Measurements from ENCODE around the gene ANKMY1.

Gene ANKMY1

GRCh38 chr2:240450532-240451107 is 107.2 kb downstream of the ANKMY1 start:
- Mint-ChIP-seq H3K4me1 (ENCODE audit: low read depth) (no peaks in the 10 kb centered on the region), H3K4me3 (no peak overlapping the region), H3K27ac (no peak overlapping the region), H3K9me3 (no peaks in the 10 kb centered on the region), H3K36me3 (ENCODE audit: low read depth) (no peaks in the 10 kb centered on the region), H3K27me3 (peaks cover 65% of the 10 kb centered on the region)
- intact Hi-C loops (cut with micrococcal nuclease): no loop called here

GRCh38 chr2:240449764-240450531 is 107.8 kb downstream of the ANKMY1 start:
- Mint-ChIP-seq H3K9me3 (no peaks in the 10 kb centered on the region), H3K4me3 (no peak overlapping the region), H3K36me3 (ENCODE audit: low read depth) (no peaks in the 10 kb centered on the region), H3K4me1 (ENCODE audit: low read depth) (no peaks in the 10 kb centered on the region), H3K27me3 (peaks cover 62% of the 10 kb centered on the region), H3K27ac (no peak overlapping the region)
- intact Hi-C loops (cut with micrococcal nuclease): no loop called here

GRCh38 chr2:240448387-240449274 is 109.2 kb downstream of the ANKMY1 start:
- H3K27me3 Mint-ChIP-seq: peaks cover 49% of the 10 kb centered on the region

GRCh38 chr2:240447934-240448333 is 109.9 kb downstream of the ANKMY1 start:
- no peaks in the 10 kb centered on the region for H3K9me3 Mint-ChIP-seq

More at GRCh38 chr2:240448387-240449274, 109.2 kb downstream of the ANKMY1 start:
- Mint-ChIP-seq H3K9me3 (no peaks in the 10 kb centered on the region), H3K4me1 (ENCODE audit: low read depth) (no peaks in the 10 kb centered on the region), H3K27ac (no peak overlapping the region), H3K36me3 (ENCODE audit: low read depth) (no peaks in the 10 kb centered on the region), H3K4me3 (no peak overlapping the region)
- intact Hi-C loops (cut with micrococcal nuclease): no loop called here

GRCh38 chr2:240447331-240447730 is 110.5 kb downstream of the ANKMY1 start:
- Mint-ChIP-seq H3K36me3 (ENCODE audit: low read depth) (no peaks in the 10 kb centered on the region), H3K27me3 (peaks cover 44% of the 10 kb centered on the region), H3K4me3 (no peak overlapping the region), H3K27ac (no peak overlapping the region), H3K4me1 (ENCODE audit: low read depth) (no peaks in the 10 kb centered on the region), H3K9me3 (no peaks in the 10 kb centered on the region)
- intact Hi-C loops (cut with micrococcal nuclease): no loop called here

More at GRCh38 chr2:240447934-240448333, 109.9 kb downstream of the ANKMY1 start:
- no peak overlapping the region for H3K27ac Mint-ChIP-seq
- intact Hi-C loops (cut with micrococcal nuclease): no loop called here
- no peak overlapping the region for H3K4me3 Mint-ChIP-seq
- peaks cover 48% of the 10 kb centered on the region for H3K27me3 Mint-ChIP-seq
- no peaks in the 10 kb centered on the region for H3K4me1 Mint-ChIP-seq (ENCODE audit: low read depth)
- no peaks in the 10 kb centered on the region for H3K36me3 Mint-ChIP-seq (ENCODE audit: low read depth)

- no peak overlapping the region for H3K4me3 Mint-ChIP-seq
- no peaks in the 10 kb centered on the region for H3K36me3 Mint-ChIP-seq (ENCODE audit: low read depth)
- H3K4me1 Mint-ChIP-seq (ENCODE audit: low read depth): no peaks in the 10 kb centered on the region
- H3K27me3 Mint-ChIP-seq: peaks cover 38% of the 10 kb centered on the region
- no peak overlapping the region for H3K27ac Mint-ChIP-seq
- no peaks in the 10 kb centered on the region for H3K9me3 Mint-ChIP-seq
- intact Hi-C loops (cut with micrococcal nuclease): no loop called here
These were observed 111.1 kb downstream of the ANKMY1 start for GRCh38 chr2:240446664-240447175.

- Mint-ChIP-seq H3K4me3 (no peak overlapping the region), H3K4me1 (ENCODE audit: low read depth) (no peaks in the 10 kb centered on the region), H3K36me3 (ENCODE audit: low read depth) (no peaks in the 10 kb centered on the region), H3K9me3 (no peaks in the 10 kb centered on the region), H3K27me3 (peaks cover 32% of the 10 kb centered on the region), H3K27ac (no peak overlapping the region)
- intact Hi-C loops (cut with micrococcal nuclease): no loop called here
These were observed 111.7 kb downstream of the ANKMY1 start for GRCh38 chr2:240445961-240446663.

- intact Hi-C loops (cut with micrococcal nuclease): no loop called here
- H3K4me3 Mint-ChIP-seq: no peak overlapping the region
- no peaks in the 10 kb centered on the region for H3K4me1 Mint-ChIP-seq (ENCODE audit: low read depth)
- peaks cover 19% of the 10 kb centered on the region for H3K27me3 Mint-ChIP-seq
- H3K27ac Mint-ChIP-seq: no peak overlapping the region
- H3K9me3 Mint-ChIP-seq: no peaks in the 10 kb centered on the region
- H3K36me3 Mint-ChIP-seq (ENCODE audit: low read depth): no peaks in the 10 kb centered on the region
These were observed 113.3 kb downstream of the ANKMY1 start for GRCh38 chr2:240444464-240444863.

GRCh38 chr2:240443891-240444301 is 113.9 kb downstream of the ANKMY1 start:
- H3K36me3 Mint-ChIP-seq (ENCODE audit: low read depth): no peaks in the 10 kb centered on the region
- no peaks in the 10 kb centered on the region for H3K9me3 Mint-ChIP-seq

GRCh38 chr2:240442891-240443715 is 114.7 kb downstream of the ANKMY1 start:
- H3K36me3 Mint-ChIP-seq (ENCODE audit: low read depth): no peaks in the 10 kb centered on the region
- no peaks in the 10 kb centered on the region for H3K9me3 Mint-ChIP-seq
- intact Hi-C loops (cut with micrococcal nuclease): no loop called here
- H3K27me3 Mint-ChIP-seq: peaks cover 18% of the 10 kb centered on the region
- no peak overlapping the region for H3K4me3 Mint-ChIP-seq
- no peaks in the 10 kb centered on the region for H3K4me1 Mint-ChIP-seq (ENCODE audit: low read depth)
- no peak overlapping the region for H3K27ac Mint-ChIP-seq

More at GRCh38 chr2:240443891-240444301, 113.9 kb downstream of the ANKMY1 start:
- Mint-ChIP-seq H3K27me3 (peaks cover 16% of the 10 kb centered on the region), H3K4me3 (no peak overlapping the region), H3K4me1 (ENCODE audit: low read depth) (no peaks in the 10 kb centered on the region), H3K27ac (no peak overlapping the region)
- intact Hi-C loops (cut with micrococcal nuclease): no loop called here

GRCh38 chr2:240441993-240442411 is 115.8 kb downstream of the ANKMY1 start:
- no peak overlapping the region for H3K4me3 Mint-ChIP-seq
- H3K27ac Mint-ChIP-seq: no peak overlapping the region
- H3K27me3 Mint-ChIP-seq: peaks cover 29% of the 10 kb centered on the region
- no peaks in the 10 kb centered on the region for H3K4me1 Mint-ChIP-seq (ENCODE audit: low read depth)
- intact Hi-C loops (cut with micrococcal nuclease): no loop called here
- H3K9me3 Mint-ChIP-seq: no peaks in the 10 kb centered on the region
- no peaks in the 10 kb centered on the region for H3K36me3 Mint-ChIP-seq (ENCODE audit: low read depth)

- no peaks in the 10 kb centered on the region for H3K9me3 Mint-ChIP-seq
- H3K4me3 Mint-ChIP-seq: no peak overlapping the region
- H3K27me3 Mint-ChIP-seq: peaks cover 31% of the 10 kb centered on the region
- no peak overlapping the region for H3K27ac Mint-ChIP-seq
- H3K36me3 Mint-ChIP-seq (ENCODE audit: low read depth): no peaks in the 10 kb centered on the region
- intact Hi-C loops (cut with micrococcal nuclease): no loop called here
- H3K4me1 Mint-ChIP-seq (ENCODE audit: low read depth): no peaks in the 10 kb centered on the region
These were observed 116.3 kb downstream of the ANKMY1 start for GRCh38 chr2:240441326-240441992.
